ENCODE data around the gene CLINT1.
"Not testable (repeated sequence)": the region's sequence is repeated elsewhere in the genome, so short reads cannot be mapped to it uniquely, and the experiment has no call there.

CLINT1 gene

GRCh38 chr5:157862183-157862851 is 3.4 kb upstream of the CLINT1 start:
- no peak for DNase-seq (ENCODE audit: low read depth, low spot score)

- DNase-seq (ENCODE audit: low read depth, low spot score) = no peak
These were observed 2.2 kb upstream of the CLINT1 start for GRCh38 chr5:157860898-157861890.

GRCh38 chr5:157859227-157859575 is 256 bp upstream of the CLINT1 start:
- DNase-seq (ENCODE audit: low read depth, low spot score) = no peak

GRCh38 chr5:157857816-157858526 is 974 bp downstream of the CLINT1 start:
- DNase-seq (ENCODE audit: low read depth, low spot score) = no peak

- DNase-seq (ENCODE audit: low read depth, low spot score) = peak; percentile 67
These were observed 3.4 kb downstream of the CLINT1 start for GRCh38 chr5:157855404-157855994.

- DNase-seq (ENCODE audit: low read depth, low spot score) = not testable (repeated sequence)
These were observed 5.6 kb downstream of the CLINT1 start for GRCh38 chr5:157853365-157853764.

GRCh38 chr5:157845914-157846598 is 12.9 kb downstream of the CLINT1 start:
- DNase-seq (ENCODE audit: low read depth, low spot score) = no peak

GRCh38 chr5:157842787-157843186 is 16.2 kb downstream of the CLINT1 start:
- no peak for DNase-seq (ENCODE audit: low read depth, low spot score)

- DNase-seq (ENCODE audit: low read depth, low spot score) = no peak
These were observed 16.8 kb downstream of the CLINT1 start for GRCh38 chr5:157842185-157842584.

GRCh38 chr5:157839157-157839795 is 19.7 kb downstream of the CLINT1 start:
- no peak for DNase-seq (ENCODE audit: low read depth, low spot score)

- no peak for DNase-seq (ENCODE audit: low read depth, low spot score)
These were observed 22.7 kb downstream of the CLINT1 start for GRCh38 chr5:157836121-157836753.

GRCh38 chr5:157835041-157835440 is 23.9 kb downstream of the CLINT1 start:
- no peak for DNase-seq (ENCODE audit: low read depth, low spot score)

GRCh38 chr5:157828944-157829639 is 29.9 kb downstream of the CLINT1 start:
- no peak for DNase-seq (ENCODE audit: low read depth, low spot score)

GRCh38 chr5:157828105-157828943 is 30.6 kb downstream of the CLINT1 start:
- no peak for DNase-seq (ENCODE audit: low read depth, low spot score)

- DNase-seq (ENCODE audit: low read depth, low spot score) = no peak
These were observed 31.5 kb downstream of the CLINT1 start for GRCh38 chr5:157827423-157827822.

- no peak for DNase-seq (ENCODE audit: low read depth, low spot score)
These were observed 35.3 kb downstream of the CLINT1 start for GRCh38 chr5:157823655-157824054.

- DNase-seq (ENCODE audit: low read depth, low spot score) = no peak
These were observed 36.9 kb downstream of the CLINT1 start for GRCh38 chr5:157821822-157822622.

GRCh38 chr5:157821405-157821804 is 37.5 kb downstream of the CLINT1 start:
- no peak for DNase-seq (ENCODE audit: low read depth, low spot score)
